GM10248 (cell line): Measurements from ENCODE around the gene KLHL29.
A peak's percentile ranks its signal among the peaks of the same experiment; 100 is the strongest.
"Not testable (repeated sequence)": the region's sequence is repeated elsewhere in the genome, so short reads cannot be mapped to it uniquely, and the experiment has no call there.

Experiments used
- CTCF ChIA-PET: fragments of 300-600 bp; sonication (Branson Sonifier 250); formaldehyde crosslinking; extraction: SDS; loops from one replicate; lab custom pipeline; 2021; ENCODE audit warnings: antibody characterized with exemption; lab: Yijun Ruan, JAX
- POLR2A ChIA-PET: fragments of 350-650 bp; sonication (Branson Sonifier 250); formaldehyde crosslinking; extraction: SDS; loops from one replicate; lab custom pipeline; 2020; ENCODE audit warnings: antibody characterized with exemption; lab: Yijun Ruan, JAX
- DNase-seq: peaks from one replicate; pipeline ENCODE4 v3.0.0; 2012; ENCODE audit errors: extremely low spot score
- CTCF ChIP-seq: IDR thresholded peaks from 2 replicates; pipeline ENCODE4 v1.5.1; 2012; ENCODE audit warnings: mild to moderate bottlenecking, low read depth; ENCODE audit errors: extremely low read depth, missing control alignments, control extremely low read depth

KLHL29 gene

GRCh38 chr2:23721454-23721826, 336.5 kb downstream of the KLHL29 start:
- POLR2A ChIA-PET, result interaction anchor here (0.7 kb wide), 1 partner anchor 340 kb away, joined by 3 read pairs; no protein-coding TSS in a partner anchor
- TF ChIP-seq CTCF, result no peak
- CTCF ChIA-PET, result interaction anchor here (1.1 to 1.9 kb wide), 2 partner anchors 9 to 17 kb away, joined by 3 to 11 read pairs; no protein-coding TSS in a partner anchor
- DNase-seq, result no peak

- CTCF ChIA-PET, result interaction anchor here (1.9 kb wide), 1 partner anchor 17 kb away, joined by 11 read pairs; no protein-coding TSS in a partner anchor
- no peak for DNase-seq
Observed at GRCh38 chr2:23722255-23722654, 337.3 kb downstream of the KLHL29 start.

GRCh38 chr2:23723029-23723428, 338.1 kb downstream of the KLHL29 start:
- CTCF ChIA-PET, DNase-seq, POLR2A ChIA-PET: not testable (repeated sequence)

More at GRCh38 chr2:23722255-23722654, 337.3 kb downstream of the KLHL29 start:
- no peak for TF ChIP-seq CTCF
- POLR2A ChIA-PET, result interaction anchor here (0.7 kb wide), 1 partner anchor 339 kb away, joined by 3 read pairs; no protein-coding TSS in a partner anchor

GRCh38 chr2:23734416-23734815, 349.4 kb downstream of the KLHL29 start:
- DNase-seq, result no peak
- TF ChIP-seq CTCF, result no peak
- ChIA-PET POLR2A (no interaction called here), CTCF (no interaction called here)

GRCh38 chr2:23736783-23737182, 351.8 kb downstream of the KLHL29 start:
- POLR2A ChIA-PET, DNase-seq, CTCF ChIA-PET: not testable (repeated sequence)

- TF ChIP-seq CTCF, result no peak
- no peak for DNase-seq
- CTCF ChIA-PET, result no interaction called here
- POLR2A ChIA-PET, result no interaction called here
Observed at GRCh38 chr2:23745068-23745725, 360.2 kb downstream of the KLHL29 start.

GRCh38 chr2:23745726-23746105, 360.7 kb downstream of the KLHL29 start:
- ChIA-PET CTCF (no interaction called here), POLR2A (no interaction called here)
- no peak for TF ChIP-seq CTCF
- DNase-seq, result peak; percentile 8
